ENCODE measurements around the gene ADAMTSL2.

- TF ChIP-seq, protein P1, sequence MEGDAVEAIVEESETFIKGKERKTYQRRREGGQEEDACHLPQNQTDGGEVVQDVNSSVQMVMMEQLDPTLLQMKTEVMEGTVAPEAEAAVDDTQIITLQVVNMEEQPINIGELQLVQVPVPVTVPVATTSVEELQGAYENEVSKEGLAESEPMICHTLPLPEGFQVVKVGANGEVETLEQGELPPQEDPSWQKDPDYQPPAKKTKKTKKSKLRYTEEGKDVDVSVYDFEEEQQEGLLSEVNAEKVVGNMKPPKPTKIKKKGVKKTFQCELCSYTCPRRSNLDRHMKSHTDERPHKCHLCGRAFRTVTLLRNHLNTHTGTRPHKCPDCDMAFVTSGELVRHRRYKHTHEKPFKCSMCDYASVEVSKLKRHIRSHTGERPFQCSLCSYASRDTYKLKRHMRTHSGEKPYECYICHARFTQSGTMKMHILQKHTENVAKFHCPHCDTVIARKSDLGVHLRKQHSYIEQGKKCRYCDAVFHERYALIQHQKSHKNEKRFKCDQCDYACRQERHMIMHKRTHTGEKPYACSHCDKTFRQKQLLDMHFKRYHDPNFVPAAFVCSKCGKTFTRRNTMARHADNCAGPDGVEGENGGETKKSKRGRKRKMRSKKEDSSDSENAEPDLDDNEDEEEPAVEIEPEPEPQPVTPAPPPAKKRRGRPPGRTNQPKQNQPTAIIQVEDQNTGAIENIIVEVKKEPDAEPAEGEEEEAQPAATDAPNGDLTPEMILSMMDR (IDR thresholded peaks at IDR 0.05), result no peak
- TF ChIP-seq POLR2A (IDR thresholded peaks at IDR 0.05; ENCODE audit: low read depth) (no peak), POLR2AphosphoS5 (IDR thresholded peaks at IDR 0.05) (no peak)
Measured at GRCh38 chr9:133574771-133575170, 40.3 kb downstream of the ADAMTSL2 start.
